Kidney (tissue), 14 donors: Measurements from ENCODE around the gene WNK3. TPM values are rescaled to one million over a fixed set of nuclear protein-coding genes. Genes with fewer than 3 reads are reported as not detected.
"Not testable (repeated sequence)": the region's sequence is repeated elsewhere in the genome, so short reads cannot be mapped to it uniquely, and the experiment has no call there.

Experiments used
- DNase-seq, 5 donors: peaks; one replicate each; pipeline ENCODE4 v3.0.0-alpha.2; 2013 to 2020
- FAIRE-seq: peaks from 2 replicates; lab custom pipeline; 2012; peaks lifted over from hg19 to GRCh38; lab: Jason Lieb, UNC
- H3K27ac ChIP-seq, 2 donors: one replicate each; pipeline ENCODE4 v1.7.0; 2013; ENCODE audit warnings: low read depth in 2 of 2, low read length in 2 of 2, inconsistent platforms in 1 of 2
- H3K27me3 ChIP-seq: one replicate; pipeline ENCODE4 v1.7.1; 2013; ENCODE audit warnings: low read length, inconsistent platforms; ENCODE audit not compliant: control insufficient read depth, insufficient read depth
- H3K36me3 ChIP-seq, 3 donors: one replicate each; pipeline versions ENCODE4 v1.7.0 to v1.7.1; 2013; ENCODE audit warnings: low read length in 3 of 3, control low read depth in 1 of 3, inconsistent platforms in 1 of 3; ENCODE audit not compliant: insufficient read depth in 3 of 3, control insufficient read depth in 2 of 3
- H3K4me1 ChIP-seq, 3 donors: one replicate each; pipeline versions ENCODE4 v1.7.0 to v1.7.1; 2013; ENCODE audit warnings: low read length in 3 of 3, inconsistent platforms in 1 of 3, low read depth in 1 of 3; ENCODE audit not compliant: control insufficient read depth in 2 of 3, insufficient read depth in 2 of 3
- H3K4me3 ChIP-seq, 3 donors: one replicate each; pipeline versions ENCODE4 v1.7.0 to v1.8.1; 2013; ENCODE audit warnings: low read length in 3 of 3, control low read depth in 1 of 3, inconsistent platforms in 1 of 3
- H3K9ac ChIP-seq, 3 donors: one replicate each; pipeline versions ENCODE4 v1.7.0 to v1.7.1; 2013; ENCODE audit warnings: low read length in 3 of 3, control low read depth in 1 of 3, inconsistent platforms in 1 of 3
- H3K9me3 ChIP-seq, 3 donors: one replicate each; pipeline versions ENCODE4 v1.7.0 to v1.7.1; 2013; ENCODE audit warnings: low read length in 3 of 3, control low read depth in 1 of 3, inconsistent platforms in 1 of 3; ENCODE audit not compliant: control insufficient read depth in 2 of 3, insufficient read depth in 1 of 3
- CTCF ChIP-seq: IDR thresholded peaks from 3 replicates; pipeline ENCODE4 v1.5.1; 2012; ENCODE audit warnings: mild to moderate bottlenecking, moderate library complexity, borderline replicate concordance; ENCODE audit not compliant: insufficient read depth; ENCODE audit errors: extremely low read depth
- intact Hi-C: fragments of 100-400 bp; cut with DNase I; formaldehyde crosslinking; loops from one replicate; pipeline ENCODE4 v1.11.1; 2022
- polyA plus RNA-seq: library from polyadenylated mRNA; stranded (reverse); fragments of 350-450 nt; fragmentation: Illumina TruSeq; extraction: RNeasy Lipid Tissue Mini Kit (QIAGEN cat#74804); gene quantifications from one replicate; pipeline ENCODE4 v1.2.3, GENCODE V29; 2014; ENCODE audit warnings: low read depth, low replicate concordance; ENCODE audit not compliant: insufficient read depth
- total RNA-seq: library from RNA; stranded (reverse); fragmentation: NEBNext Ultra II Directional; extraction: Animal tissue kit (Norgen Biotek cat#: 25700); gene quantifications from one replicate; pipeline ENCODE4 v1.2.1, GENCODE V29; 2021
- donor health status: control.
- donor health status: control.
- donor health status: control.
- donor health status: control.
- donor health status: control.
- donor health status: DM: yes; HTN: yes; CAD: no.
- donor health status: Normal renal cell carcinoma (clear cell type).

WNK3 gene
- total and polyA plus RNA-seq, 2 donors from 2014 or later: 0.75 to 5.6 TPM

DNA sequence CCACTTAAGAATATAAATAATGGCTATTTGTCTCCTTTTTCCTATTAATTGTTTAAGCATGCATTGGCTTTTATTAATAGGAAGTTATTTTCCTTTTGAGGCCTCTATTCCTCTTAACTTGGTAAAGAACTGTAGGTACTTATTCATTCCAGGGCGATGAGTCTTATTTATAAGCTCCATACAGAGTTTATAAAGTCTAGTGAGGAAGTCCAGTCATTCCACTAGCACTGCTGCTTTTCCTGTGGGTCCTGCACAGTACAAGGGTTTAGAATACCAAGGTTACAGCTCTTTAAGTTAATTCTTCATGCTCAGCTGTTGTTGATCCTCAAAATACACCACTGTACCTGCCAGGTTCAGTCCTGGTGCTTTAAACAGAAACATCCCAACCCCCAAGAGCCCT is 28.5 kb upstream of the WNK3 start:
- Histone ChIP-seq H3K4me1 (no peaks in the 10 kb centered on the region), H3K9ac (no peak overlapping the region), H3K4me3 (no peak overlapping the region), H3K36me3 (no peaks in the 10 kb centered on the region), H3K27me3 (no peaks in the 10 kb centered on the region), H3K9me3 (no peaks in the 10 kb centered on the region), H3K27ac (no peak overlapping the region)
- TF ChIP-seq CTCF: no peak
- DNase-seq (no peak), FAIRE-seq (no peak)
- intact Hi-C loops: no loop called here

DNA sequence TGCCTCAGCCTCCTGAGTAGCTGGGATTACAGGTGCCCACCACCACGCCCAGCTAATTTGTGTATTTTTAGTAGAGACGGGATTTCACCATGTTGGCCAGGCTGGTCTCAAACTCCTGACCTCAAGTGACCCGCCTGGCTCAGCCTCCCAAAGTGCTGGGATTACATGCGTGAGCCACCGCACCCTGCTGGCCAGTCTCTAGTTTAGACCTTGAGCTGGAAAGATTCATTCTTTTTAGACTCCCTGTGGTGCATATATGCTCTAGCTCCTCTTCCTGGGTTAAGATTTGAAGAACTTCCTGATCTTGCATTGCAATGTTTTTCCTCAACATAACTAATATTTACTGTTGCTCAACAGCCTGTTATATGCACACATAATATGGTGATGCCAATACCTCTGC is 26.8 kb upstream of the WNK3 start:
- H3K27me3 ChIP-seq, H3K4me1 ChIP-seq, FAIRE-seq, H3K36me3 ChIP-seq, intact Hi-C loops, DNase-seq, H3K9me3 ChIP-seq, H3K27ac ChIP-seq, H3K4me3 ChIP-seq, H3K9ac ChIP-seq: not testable (repeated sequence)

DNA sequence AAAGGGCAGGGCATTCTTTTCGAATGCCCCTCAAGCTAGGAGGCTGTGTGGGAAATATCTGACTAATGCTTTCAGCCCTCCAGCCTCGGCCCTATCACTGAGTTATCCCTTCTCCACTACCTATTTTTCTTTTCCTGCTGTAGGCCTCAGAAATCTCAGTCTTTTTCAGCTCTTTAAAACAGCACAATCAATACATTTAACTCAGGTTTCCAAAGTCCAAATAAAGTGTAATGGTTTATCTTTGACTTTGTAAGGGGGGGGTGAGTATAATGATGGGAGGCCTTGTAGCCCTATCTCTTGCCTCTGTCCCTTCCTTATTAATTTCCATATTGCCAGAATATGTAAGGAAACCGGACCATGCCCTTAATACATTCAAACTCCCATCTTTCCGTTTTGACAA is 1.6 kb upstream of the WNK3 start:
- peak overlapping the region in 2 of 3 donors; percentile 19 to 34 for H3K9ac ChIP-seq
- H3K4me1 ChIP-seq: no peaks in the 10 kb centered on the region
- FAIRE-seq (no peak), DNase-seq (no peak)
- no peaks in the 10 kb centered on the region for H3K9me3 ChIP-seq
- no peaks in the 10 kb centered on the region for H3K27me3 ChIP-seq
- H3K27ac ChIP-seq: peak overlapping the region; percentile 71 to 75
- peak overlapping the region in 2 of 3 donors; percentile 28 to 70 for H3K4me3 ChIP-seq
- H3K36me3 ChIP-seq: no peaks in the 10 kb centered on the region
- TF ChIP-seq CTCF: no peak
- intact Hi-C loops: no loop called here

DNA sequence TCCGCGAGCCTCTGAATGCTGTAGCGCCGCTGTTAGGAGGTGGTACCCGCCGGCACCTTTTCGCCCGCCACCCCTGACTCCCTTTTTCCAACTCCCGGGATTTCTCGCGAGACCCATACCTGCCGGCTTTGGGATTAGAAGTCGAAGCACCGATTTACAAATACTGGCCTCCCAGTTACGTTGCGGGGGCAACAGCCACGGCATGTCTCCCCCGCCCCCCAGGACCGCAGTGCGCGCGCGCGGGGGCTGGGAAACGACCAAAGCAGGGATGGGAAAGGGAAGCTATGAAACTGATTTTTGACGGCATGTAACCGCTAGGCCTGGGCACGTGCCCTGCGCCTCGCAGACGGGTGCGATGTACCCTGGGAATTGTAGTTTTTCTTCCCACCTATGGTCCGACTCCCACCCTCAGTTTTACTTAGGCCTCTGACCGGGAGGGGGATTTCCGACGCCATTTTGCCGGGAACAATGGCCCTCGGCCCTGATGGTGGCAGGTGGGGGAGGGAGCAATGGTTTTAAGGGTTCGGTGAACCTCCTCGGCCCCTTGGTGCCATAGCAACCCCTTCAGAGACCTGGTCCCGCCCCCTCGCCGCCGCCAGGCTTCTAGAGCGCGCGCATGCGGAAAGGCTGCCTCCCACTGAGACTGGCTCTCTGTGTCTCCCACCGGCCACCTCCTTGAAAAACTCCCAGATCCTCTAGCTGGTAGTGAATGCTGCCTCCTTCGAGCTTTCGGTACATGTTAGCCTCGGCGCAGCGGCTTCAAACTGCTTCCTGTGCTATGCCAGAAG is 772 bp upstream of the WNK3 start:
- H3K27ac ChIP-seq: peak overlapping the region; percentile 71 to 75
- no peaks in the 10 kb centered on the region for H3K4me1 ChIP-seq
- no peaks in the 10 kb centered on the region for H3K27me3 ChIP-seq
- H3K4me3 ChIP-seq: peak overlapping the region; percentile 41 to 70 (median 62)
- H3K9me3 ChIP-seq: no peaks in the 10 kb centered on the region
- no peak for TF ChIP-seq CTCF
- peak overlapping the region in 2 of 3 donors; percentile 30 to 34 for H3K9ac ChIP-seq
- no peak for FAIRE-seq
- intact Hi-C loops: no loop called here
- peak; percentile 84 to 95 (median 93) for DNase-seq
- no peaks in the 10 kb centered on the region for H3K36me3 ChIP-seq
